CD4-positive, alpha-beta T cell treated with Interleukin-6 for 4 hours (primary cell): ENCODE measurements around the gene MDM1.

Experiments
- DNase-seq: peaks from one replicate; pipeline ENCODE4 v3.0.0-alpha.2; 2020; ENCODE audit warnings: mixed read lengths

MDM1 gene

GRCh38 chr12:68356060-68356695 is 24.0 kb upstream of the MDM1 start:
- no peak for DNase-seq

GRCh38 chr12:68354977-68355541 is 22.9 kb upstream of the MDM1 start:
- no peak for DNase-seq

GRCh38 chr12:68352067-68352466 is 19.9 kb upstream of the MDM1 start:
- DNase-seq = no peak

GRCh38 chr12:68350753-68351152 is 18.6 kb upstream of the MDM1 start:
- DNase-seq = no peak

- no peak for DNase-seq
Measured at GRCh38 chr12:68349921-68350606, 17.9 kb upstream of the MDM1 start.

- no peak for DNase-seq
Measured at GRCh38 chr12:68349220-68349621, 17.1 kb upstream of the MDM1 start.

GRCh38 chr12:68348419-68348818 is 16.3 kb upstream of the MDM1 start:
- no peak for DNase-seq

- DNase-seq = no peak
Measured at GRCh38 chr12:68345763-68346162, 13.6 kb upstream of the MDM1 start.

GRCh38 chr12:68344126-68344525 is 12.0 kb upstream of the MDM1 start:
- DNase-seq = no peak

GRCh38 chr12:68342966-68343365 is 10.8 kb upstream of the MDM1 start:
- DNase-seq = no peak

- no peak for DNase-seq
Measured at GRCh38 chr12:68341822-68342221, 9.7 kb upstream of the MDM1 start.

- no peak for DNase-seq
Measured at GRCh38 chr12:68340404-68341270, 8.5 kb upstream of the MDM1 start.

GRCh38 chr12:68336889-68337303 is 4.7 kb upstream of the MDM1 start:
- no peak for DNase-seq

GRCh38 chr12:68335462-68335861 is 3.3 kb upstream of the MDM1 start:
- no peak for DNase-seq

GRCh38 chr12:68334132-68334531 is 2.0 kb upstream of the MDM1 start:
- peak; percentile 23 for DNase-seq

GRCh38 chr12:68332728-68333630 is 817 bp upstream of the MDM1 start:
- no peak for DNase-seq

- DNase-seq = peak; percentile 16
Measured at GRCh38 chr12:68331500-68331868, 678 bp downstream of the MDM1 start.

GRCh38 chr12:68327896-68328295 is 4.3 kb downstream of the MDM1 start:
- no peak for DNase-seq

GRCh38 chr12:68326716-68327115 is 5.4 kb downstream of the MDM1 start:
- DNase-seq = no peak

- no peak for DNase-seq
Measured at GRCh38 chr12:68325966-68326365, 6.2 kb downstream of the MDM1 start.

GRCh38 chr12:68324531-68324930 is 7.6 kb downstream of the MDM1 start:
- DNase-seq = no peak

GRCh38 chr12:68321140-68321539 is 11.0 kb downstream of the MDM1 start:
- no peak for DNase-seq
